Smooth muscle cell of the brain vasculature (primary cell): Measurements from ENCODE around the gene SLC41A3.
"Not testable (repeated sequence)": the region's sequence is repeated elsewhere in the genome, so short reads cannot be mapped to it uniquely, and the experiment has no call there.

Experiments
- DNase-seq: peaks from one replicate; pipeline ENCODE4 v3.0.0-alpha.2; 2012; ENCODE audit warnings: low read depth, low spot score

SLC41A3 gene

DNA sequence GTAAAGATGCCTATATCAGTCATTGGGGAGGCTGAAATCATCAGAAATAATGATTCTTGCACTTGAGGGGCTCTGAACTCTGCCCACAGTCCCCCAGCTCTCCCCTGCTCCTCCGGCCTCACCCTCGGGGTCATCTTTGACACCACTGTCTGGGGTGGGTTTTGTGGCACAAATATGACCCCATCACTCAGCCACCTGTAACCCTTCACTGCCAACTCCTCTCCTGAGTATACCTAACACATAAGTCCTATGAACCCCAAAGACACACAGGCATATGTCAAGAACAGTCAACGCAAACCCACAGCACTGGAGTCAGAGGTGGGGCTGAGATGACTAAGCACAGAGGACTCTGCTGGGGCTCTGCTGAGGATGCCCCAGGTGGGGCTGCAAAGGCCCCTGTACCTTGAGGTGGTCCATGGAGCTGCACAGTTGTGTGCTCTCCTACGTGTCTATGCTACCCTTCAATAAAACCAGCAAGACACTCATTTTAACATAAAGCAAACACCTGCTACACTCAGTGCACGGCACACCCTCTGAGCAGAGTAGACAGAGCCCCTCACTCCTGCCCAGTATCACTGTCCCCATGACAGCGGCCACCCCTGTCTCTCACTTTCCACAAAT lies 29.9 kb downstream of the SLC41A3 start:
- DNase-seq: no peak

- no peak for DNase-seq
Observed at GRCh38 chr3:126053513-126053912, 30.4 kb downstream of the SLC41A3 start.

DNA sequence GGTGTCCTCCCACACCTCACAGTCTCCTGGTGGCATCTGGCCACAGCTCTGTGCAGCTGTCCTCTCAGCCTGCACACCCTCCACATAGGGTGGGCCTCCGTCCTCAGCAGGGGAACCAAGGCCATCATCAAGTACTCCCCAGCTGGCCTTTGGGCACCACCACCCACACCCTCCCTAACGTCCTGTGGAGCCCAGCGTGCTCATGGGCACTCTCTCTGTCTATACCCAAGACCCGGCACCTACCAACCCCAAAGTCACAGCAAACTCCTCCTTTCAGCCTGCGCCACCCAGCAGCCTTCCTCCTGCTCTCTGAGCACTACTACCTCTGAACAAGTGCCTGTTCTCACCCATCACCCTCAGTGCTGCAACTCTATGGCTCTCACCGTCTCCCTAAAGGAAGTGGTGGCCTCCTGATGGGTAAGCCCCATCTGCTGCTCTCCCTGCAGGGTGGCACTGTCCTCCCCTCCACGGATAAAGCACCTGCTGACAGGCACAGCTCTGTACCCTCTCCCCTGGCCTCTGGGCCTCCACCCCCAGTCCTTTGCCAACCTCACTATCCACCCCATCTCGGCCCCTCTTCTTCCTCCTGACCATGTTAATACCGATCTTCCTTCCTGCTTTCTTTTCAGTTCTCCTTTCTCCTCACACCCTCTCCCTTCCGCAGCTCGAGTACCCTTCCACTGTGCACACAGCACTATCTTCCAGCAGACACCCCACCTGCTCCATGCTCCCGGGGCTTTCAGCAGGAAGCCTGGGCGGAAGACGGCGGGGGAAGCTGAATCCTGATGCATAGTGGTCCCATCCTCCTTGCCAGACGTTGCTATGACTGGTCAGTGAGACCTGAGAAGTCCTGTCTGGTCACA lies 31.5 kb downstream of the SLC41A3 start:
- DNase-seq: no peak

- DNase-seq: no peak
Observed at GRCh38 chr3:126051741-126052140, 32.2 kb downstream of the SLC41A3 start.

DNA sequence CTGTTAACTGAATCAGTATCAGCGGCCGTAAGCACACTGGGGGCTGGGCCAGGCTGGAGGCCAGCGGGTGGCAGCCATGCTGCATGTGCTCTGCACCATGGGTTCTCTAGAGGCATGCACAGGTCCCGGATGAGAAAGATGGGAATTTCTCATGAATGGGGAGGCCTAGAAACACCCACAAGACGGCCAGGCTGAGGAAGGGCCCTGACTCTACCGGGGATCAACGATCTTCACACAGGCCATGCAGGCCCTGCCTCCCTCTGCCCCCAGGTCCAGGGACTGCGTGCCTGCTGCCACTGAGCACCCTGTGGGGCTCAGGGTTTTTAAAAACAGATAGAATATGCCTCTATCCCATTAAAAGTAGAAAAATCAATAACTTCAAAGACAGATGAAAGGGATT lies 32.7 kb downstream of the SLC41A3 start:
- no peak for DNase-seq

DNA sequence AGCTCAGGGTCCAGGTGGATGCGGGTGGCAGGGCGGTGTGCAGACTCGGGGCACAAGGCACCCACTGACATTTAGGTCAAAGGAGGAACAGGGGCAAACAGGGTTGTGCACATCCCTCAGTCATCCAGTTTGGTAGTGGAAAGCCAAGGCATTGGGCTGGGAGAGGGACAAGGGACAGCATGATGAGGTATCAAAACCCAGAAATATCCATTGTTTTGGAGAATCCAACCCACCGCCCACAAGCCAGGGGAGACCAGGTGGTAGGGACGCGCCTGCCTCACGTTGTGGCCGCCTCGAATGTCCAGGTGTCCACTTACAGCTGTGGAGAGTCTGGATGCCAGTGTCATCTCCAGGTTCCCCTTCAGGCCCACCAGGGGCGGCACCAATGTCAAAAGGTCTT lies 33.3 kb downstream of the SLC41A3 start:
- DNase-seq: no peak

- no peak for DNase-seq
Observed at GRCh38 chr3:126050050-126050392, 33.9 kb downstream of the SLC41A3 start.

DNA sequence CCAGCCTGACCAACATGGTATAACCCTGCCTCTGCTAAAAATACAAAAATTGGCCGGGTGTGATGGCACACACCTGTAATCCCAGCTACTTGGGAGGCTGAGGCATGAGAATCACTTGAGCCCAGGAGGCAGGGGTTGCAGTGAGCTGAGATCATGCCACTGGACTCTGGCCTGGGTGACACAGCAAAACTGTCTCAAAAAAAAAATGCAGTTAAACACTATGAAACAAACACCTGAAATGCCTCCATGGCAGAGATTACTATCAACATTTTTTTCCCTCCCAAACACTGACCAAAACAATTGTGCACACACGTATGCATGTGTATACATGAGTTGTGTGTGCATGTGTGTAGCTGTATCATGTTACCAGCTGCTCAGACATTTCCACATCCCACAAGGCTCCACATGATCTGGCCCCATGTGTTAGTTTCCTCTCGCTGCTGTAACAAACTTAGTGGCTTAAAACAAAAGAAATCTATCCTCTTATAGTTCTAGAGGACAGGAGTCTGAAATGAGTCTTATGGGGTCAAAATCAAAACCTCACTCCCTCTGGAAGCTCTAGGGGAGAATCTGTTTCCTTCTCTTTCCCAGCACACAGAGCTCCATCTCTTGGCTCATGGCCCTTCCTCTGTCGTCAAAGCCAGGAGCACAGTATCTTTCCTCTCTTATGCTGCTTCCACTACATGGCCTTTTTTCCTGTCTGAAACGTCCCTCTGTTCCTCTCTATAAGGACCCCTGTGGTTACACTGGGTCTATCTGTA lies 34.5 kb downstream of the SLC41A3 start:
- DNase-seq: no peak

DNA sequence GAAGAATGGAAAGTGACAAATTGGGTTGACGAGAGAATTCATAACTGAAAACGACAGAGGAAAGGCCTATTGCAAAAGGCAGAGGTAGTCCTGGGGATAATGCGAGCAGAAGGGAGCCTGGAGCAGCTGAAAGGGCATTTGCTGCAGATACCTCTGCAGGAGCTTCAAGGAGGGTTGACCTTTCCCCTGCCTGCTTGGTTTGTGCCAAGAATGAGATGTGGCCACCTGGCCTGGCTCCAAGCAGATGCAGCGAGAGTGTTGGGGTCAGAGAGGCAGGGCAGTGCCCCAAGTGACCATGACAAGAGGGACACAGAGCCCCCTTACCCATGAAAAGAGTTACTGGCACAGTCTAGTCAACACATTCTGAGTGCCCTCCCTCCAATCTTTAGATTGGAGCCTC lies 43.5 kb downstream of the SLC41A3 start:
- DNase-seq: no peak

DNA sequence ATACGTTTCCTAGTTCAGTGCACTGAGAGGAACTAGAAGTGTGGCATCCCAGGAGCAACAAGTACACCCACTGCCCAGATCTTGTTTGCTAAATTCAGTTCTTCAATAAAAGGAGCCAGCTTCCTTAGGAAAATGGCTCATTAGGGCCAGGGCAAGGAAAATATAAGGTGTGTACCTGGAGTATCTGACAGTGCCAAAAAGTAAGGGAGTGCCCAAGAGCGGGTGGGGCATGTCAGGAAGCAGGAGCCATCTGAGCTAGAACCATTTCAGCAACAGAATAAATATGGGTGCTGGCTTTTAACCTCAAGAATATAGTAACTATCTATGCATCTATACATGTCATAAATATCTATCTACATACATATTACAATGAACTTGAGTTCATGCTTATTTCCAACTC lies 44.1 kb downstream of the SLC41A3 start:
- DNase-seq: no peak

DNA sequence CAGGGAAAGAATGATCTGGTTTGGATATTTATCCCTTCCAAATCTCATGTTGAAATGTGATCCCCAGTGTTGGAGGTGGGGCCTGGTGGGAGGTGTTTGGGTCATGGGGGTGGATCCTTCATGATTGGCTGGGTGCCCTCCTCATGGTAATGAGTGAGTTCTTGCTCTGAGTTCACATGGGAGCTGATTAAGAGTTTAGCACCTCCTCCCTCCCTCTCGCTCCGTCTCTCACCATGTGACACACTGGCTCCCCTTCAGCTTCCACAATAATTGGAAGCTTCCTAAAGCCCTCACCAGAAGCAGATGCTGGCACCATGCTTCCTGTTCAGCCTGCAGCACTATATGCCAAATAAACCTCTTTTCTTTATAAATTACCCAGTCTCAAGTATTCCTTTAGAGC lies 45.1 kb downstream of the SLC41A3 start:
- not testable (repeated sequence) for DNase-seq

GRCh38 chr3:126036056-126036549 lies 47.8 kb downstream of the SLC41A3 start:
- DNase-seq: no peak

DNA sequence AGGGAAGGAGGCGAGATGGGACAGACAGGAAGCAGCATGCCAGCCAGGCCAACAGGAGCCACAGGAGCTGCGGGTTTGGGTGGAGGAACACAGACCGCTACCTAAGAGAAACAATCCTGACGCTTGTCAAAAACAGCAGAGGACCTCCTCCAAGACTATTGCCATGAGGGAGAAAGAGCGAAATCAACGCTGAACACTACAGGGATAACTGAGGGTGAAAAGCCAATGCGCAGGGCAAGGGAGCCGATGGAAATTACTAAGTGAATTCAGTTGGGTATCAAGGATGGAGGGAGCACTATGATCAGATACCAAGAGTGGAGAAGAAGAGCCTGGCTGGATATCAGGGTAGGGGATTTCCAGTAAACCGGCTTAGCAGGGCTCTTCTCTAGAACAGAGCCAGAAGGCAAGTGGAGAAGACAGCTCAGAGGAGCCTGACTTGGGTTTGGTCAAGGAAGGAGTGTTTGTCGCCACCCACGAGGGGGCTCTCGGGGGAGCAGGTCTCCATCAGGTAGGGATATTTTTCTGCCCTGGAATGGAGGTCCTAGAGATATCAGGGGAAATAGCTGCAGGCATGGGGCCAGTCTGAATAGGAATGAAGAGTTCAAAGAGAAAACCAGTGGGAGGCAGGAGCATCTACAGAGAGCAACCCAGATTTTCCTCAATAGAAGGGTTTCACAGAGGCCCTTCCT lies 48.4 kb downstream of the SLC41A3 start:
- no peak for DNase-seq

DNA sequence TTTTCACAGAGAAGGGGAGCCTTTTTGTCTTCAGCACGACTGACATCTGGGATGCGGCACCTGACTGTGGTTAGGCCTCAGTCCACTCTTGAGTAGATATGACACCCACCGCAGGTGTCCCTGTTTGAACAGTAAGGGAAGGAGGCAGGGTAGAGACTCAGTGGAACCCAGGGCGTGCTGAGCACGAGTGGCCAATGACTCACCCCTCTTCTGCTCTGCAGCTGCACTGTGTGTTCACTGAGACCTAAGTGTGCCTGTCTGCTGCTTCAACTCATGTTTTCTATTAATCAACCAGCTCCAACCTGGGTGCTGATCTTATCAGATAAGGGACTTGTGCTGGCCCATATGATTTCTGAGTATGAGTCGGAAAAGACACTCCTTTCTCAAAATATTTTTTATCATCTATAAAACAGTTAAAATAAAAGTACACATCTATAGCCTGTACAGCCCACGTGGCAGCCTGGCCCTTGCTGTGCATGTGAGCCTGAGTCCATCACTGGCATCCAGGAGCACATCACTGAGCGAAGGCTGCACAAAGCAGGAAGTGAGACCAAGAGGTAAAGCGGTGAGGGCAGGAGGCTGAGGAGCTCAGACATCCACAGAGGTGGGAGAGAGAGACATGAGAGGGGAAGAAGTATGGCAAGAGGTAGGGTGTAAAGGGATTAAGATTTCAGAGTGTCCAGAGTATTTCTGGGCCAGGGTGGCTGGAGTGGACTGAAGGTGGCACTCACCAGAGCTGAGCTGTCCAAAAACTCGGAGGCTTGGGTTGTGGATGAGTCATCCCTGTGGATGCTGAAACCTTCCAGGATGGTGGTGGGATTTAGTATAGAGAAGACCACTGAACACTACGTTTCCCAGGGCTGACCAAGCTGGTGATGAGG lies 49.2 kb downstream of the SLC41A3 start:
- DNase-seq: no peak

DNA sequence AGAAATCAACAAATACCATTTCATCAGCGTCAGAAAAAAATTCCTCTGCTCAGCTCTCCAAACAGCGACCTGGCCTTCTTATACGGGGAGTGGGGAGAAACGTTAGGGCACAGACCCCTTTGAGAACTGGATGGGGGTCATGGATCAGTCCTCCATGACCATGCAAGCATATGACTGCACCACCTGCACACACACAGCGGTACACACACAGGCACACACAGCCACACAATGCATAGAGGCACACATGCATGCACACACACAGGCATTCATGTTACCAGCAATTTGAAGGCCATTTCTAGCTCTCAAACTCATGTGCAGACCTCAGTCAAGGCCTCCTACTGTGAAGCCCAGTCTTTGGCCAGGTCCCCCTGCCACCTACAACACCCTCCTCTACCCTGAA lies 50.2 kb downstream of the SLC41A3 start:
- DNase-seq: no peak

- DNase-seq: no peak
Observed at GRCh38 chr3:126033051-126033745, 50.7 kb downstream of the SLC41A3 start.

- DNase-seq: no peak
Observed at GRCh38 chr3:126031981-126032471, 51.9 kb downstream of the SLC41A3 start.

- DNase-seq: no peak
Observed at GRCh38 chr3:126030455-126030854, 53.5 kb downstream of the SLC41A3 start.

- DNase-seq: no peak
Observed at GRCh38 chr3:126029241-126029640, 54.7 kb downstream of the SLC41A3 start.

GRCh38 chr3:126028096-126028495 lies 55.8 kb downstream of the SLC41A3 start:
- DNase-seq: no peak
